ENCODE measurements around the gene SULF2.

DNA sequence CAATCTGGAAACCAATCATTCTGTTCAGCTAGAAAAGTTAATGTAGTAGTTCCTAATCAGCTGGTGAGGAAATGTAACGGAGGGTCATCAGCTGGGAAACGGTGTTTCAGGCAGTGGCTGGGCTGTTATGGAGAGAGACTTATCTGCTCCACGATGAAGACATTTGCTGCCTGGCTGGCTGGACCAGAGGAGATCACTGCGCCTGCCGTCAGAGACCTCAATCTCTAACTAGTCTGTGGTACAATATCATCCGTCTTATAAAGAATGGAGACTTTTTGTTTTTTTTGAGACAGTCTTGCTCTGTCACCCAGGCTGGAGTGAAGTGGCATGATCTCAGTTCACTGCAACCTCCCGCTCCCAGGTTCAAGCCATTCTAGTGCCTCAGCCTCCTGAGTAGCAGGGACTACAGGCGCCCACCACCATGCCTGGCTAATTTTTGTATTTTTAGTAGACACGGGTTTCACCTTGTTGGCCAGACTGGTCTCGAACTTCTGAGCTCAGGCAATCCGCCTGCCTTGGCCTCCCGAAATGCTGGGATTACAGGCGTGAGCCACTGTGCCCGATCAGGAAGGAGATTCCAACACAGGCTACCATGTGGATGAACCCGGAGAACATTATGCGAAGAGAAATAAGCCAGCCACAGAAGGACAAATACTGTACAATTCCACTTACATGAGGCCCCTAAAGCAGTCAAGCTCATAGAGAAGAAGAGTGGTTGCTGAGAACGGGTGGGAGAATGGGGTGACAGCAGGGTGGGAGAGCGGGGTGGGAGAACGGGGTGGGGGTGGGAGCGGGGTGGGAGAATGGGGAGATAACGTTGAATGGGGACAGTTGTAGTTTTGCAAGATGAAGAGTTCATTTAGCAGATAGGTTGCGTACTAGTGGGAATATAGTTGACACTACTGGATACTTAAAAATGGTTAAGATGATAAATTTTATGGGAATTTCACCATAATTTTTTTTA, 115.1 kb downstream of the SULF2 start:
- TF ChIP-seq, protein P1, sequence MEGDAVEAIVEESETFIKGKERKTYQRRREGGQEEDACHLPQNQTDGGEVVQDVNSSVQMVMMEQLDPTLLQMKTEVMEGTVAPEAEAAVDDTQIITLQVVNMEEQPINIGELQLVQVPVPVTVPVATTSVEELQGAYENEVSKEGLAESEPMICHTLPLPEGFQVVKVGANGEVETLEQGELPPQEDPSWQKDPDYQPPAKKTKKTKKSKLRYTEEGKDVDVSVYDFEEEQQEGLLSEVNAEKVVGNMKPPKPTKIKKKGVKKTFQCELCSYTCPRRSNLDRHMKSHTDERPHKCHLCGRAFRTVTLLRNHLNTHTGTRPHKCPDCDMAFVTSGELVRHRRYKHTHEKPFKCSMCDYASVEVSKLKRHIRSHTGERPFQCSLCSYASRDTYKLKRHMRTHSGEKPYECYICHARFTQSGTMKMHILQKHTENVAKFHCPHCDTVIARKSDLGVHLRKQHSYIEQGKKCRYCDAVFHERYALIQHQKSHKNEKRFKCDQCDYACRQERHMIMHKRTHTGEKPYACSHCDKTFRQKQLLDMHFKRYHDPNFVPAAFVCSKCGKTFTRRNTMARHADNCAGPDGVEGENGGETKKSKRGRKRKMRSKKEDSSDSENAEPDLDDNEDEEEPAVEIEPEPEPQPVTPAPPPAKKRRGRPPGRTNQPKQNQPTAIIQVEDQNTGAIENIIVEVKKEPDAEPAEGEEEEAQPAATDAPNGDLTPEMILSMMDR (conservative IDR thresholded peaks at IDR 0.05; ENCODE audit: low read depth, low read length) = no peak
- TF ChIP-seq EZH2 (IDR thresholded peaks at IDR 0.05; ENCODE audit: borderline replicate concordance, low read depth, low read length, poor library complexity, severe bottlenecking) = no peak
